ENCODE results near the gene PHLDB1. TPM values are rescaled to one million over a fixed set of nuclear protein-coding genes. Genes with fewer than 3 reads are reported as not detected.

The PHLDB1 gene
- total RNA-seq, 2 donors from 2014 or later: 108 to 159 TPM

GRCh38 chr11:118651820-118652219, 44.4 kb downstream of the PHLDB1 start:
- no peak for ATAC-seq
- intact Hi-C loops (cut with DNase I): loop anchor here in 1 of 2 donors (10.0 kb wide), 1 partner anchor 57 kb away; no protein-coding TSS in a partner anchor
- DNase-seq: no peak

- DNase-seq: no peak
- ATAC-seq: peak in 1 of 2 donors; percentile 4
- intact Hi-C loops (cut with DNase I): loop anchor here in 1 of 2 donors (10.0 kb wide), 1 partner anchor 58 kb away; no protein-coding TSS in a partner anchor
Measured at GRCh38 chr11:118652681-118653181, 45.3 kb downstream of the PHLDB1 start.

- intact Hi-C loops (cut with DNase I): loop anchor here in 1 of 2 donors (10.0 kb wide), 1 partner anchor 59 kb away; no protein-coding TSS in a partner anchor
- no peak for ATAC-seq
- no peak for DNase-seq
Measured at GRCh38 chr11:118653684-118654390, 46.4 kb downstream of the PHLDB1 start.

- intact Hi-C loops (cut with DNase I): loop anchor here (5.0 to 10.0 kb wide), 2 partner anchors 48 to 61 kb away; partner anchors contain the start of gene PHLDB1 (in 1 of the 2)
- DNase-seq (no peak), ATAC-seq (no peak)
Measured at GRCh38 chr11:118655486-118656190, 48.2 kb downstream of the PHLDB1 start.

GRCh38 chr11:118656563-118657165, 49.2 kb downstream of the PHLDB1 start:
- no peak for DNase-seq
- intact Hi-C loops (cut with DNase I): loop anchor here (5.0 to 10.0 kb wide), 2 partner anchors 49 to 62 kb away; partner anchors contain the start of gene PHLDB1 (in 1 of the 2)
- ATAC-seq: no peak

- DNase-seq (no peak), ATAC-seq (no peak)
- intact Hi-C loops (cut with DNase I): loop anchor here (5.0 to 10.0 kb wide), 2 partner anchors 50 to 62 kb away; partner anchors contain the start of gene PHLDB1 (in 1 of the 2)
Measured at GRCh38 chr11:118657238-118657637, 49.8 kb downstream of the PHLDB1 start.

- intact Hi-C loops (cut with DNase I): loop anchor here (5.0 to 10.0 kb wide), 2 partner anchors 51 to 63 kb away; partner anchors contain the start of gene PHLDB1 (in 1 of the 2)
- ATAC-seq (no peak), DNase-seq (no peak)
Measured at GRCh38 chr11:118657709-118658428, 50.5 kb downstream of the PHLDB1 start.

- DNase-seq: peak; percentile 45
- intact Hi-C loops (cut with DNase I): loop anchor here (1.0 to 10.0 kb wide), 3 partner anchors 51 to 270 kb away; partner anchors contain the start of gene PHLDB1 (in 1 of the 2)
- peak; percentile 6 to 12 for ATAC-seq
Measured at GRCh38 chr11:118658429-118659313, 51.3 kb downstream of the PHLDB1 start.

- peak; percentile 76 to 85 for ATAC-seq
- intact Hi-C loops (cut with DNase I): loop anchor here (1.0 to 10.0 kb wide), 3 partner anchors 52 to 269 kb away; partner anchors contain the start of gene PHLDB1 (in 1 of the 2)
- DNase-seq: peak; percentile 93
Measured at GRCh38 chr11:118659314-118659952, 52.0 kb downstream of the PHLDB1 start.

GRCh38 chr11:118659953-118660680, 52.7 kb downstream of the PHLDB1 start:
- DNase-seq (no peak), ATAC-seq (peak in 1 of 2 donors; percentile 0)
- intact Hi-C loops (cut with DNase I): loop anchor here (1.0 to 10.0 kb wide), 3 partner anchors 53 to 268 kb away; partner anchors contain the start of gene PHLDB1 (in 1 of the 2)

GRCh38 chr11:118660681-118661424, 53.4 kb downstream of the PHLDB1 start:
- intact Hi-C loops (cut with DNase I): no loop called here
- no peak for DNase-seq
- no peak for ATAC-seq

GRCh38 chr11:118661425-118662301, 54.2 kb downstream of the PHLDB1 start:
- DNase-seq (no peak), ATAC-seq (no peak)
- intact Hi-C loops (cut with DNase I): no loop called here

GRCh38 chr11:118662401-118663271, 55.2 kb downstream of the PHLDB1 start:
- DNase-seq (no peak), ATAC-seq (no peak)
- intact Hi-C loops (cut with DNase I): no loop called here

- intact Hi-C loops (cut with DNase I): no loop called here
Measured at GRCh38 chr11:118663381-118663780, 56.0 kb downstream of the PHLDB1 start.

More at GRCh38 chr11:118663381-118663780, 56.0 kb downstream of the PHLDB1 start:
- ATAC-seq (no peak), DNase-seq (no peak)
